DMS153 treated with DMSO at 0.1 percent for 48 hours (cell line): ENCODE measurements around the gene CAMTA1.

ENCODE experiments used
- DNase-seq: peaks from one replicate; lab custom pipeline; 2025; ENCODE audit not compliant: unreplicated experiment; lab: John Stamatoyannopoulos, UW

The CAMTA1 gene

DNA sequence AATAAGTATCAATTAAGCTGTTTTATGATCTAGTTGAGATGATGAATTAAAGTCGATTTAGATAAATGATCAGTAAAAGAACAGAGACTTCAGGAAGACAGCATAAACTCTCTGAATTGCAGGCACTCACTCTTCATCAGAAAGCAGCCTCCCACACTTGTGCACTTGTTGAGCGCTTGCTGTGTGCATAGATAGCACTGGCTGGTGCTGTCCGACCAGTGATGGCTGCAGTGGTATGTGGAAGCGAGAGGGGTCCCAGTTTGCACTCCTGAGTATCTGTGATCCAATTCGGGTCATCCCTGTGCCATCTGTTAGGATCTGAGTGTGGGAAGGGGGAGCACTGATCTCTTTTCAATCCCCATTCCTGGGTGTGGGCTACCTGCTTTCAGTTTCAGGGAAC, 137.8 kb downstream of the CAMTA1 start:
- no peak for DNase-seq

DNA sequence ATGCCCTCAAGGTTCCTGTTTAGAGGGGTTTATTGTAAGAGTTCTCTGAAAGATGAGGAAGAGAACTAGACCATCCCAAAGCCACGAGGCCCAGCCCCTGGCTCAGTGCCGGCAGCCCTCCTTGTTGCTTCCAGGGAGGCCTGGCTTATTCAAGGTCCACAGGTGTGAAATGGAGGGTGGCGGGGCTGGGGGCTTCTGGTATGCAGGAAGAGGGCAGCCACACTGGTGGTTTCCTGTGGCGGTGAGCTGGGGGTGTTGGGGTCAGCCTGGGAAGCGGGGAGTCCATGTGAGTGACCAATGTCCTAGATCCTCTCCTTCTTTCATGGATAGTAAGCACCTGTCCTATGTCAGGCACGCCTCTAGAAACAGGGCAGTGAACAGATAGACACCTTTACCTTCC, 138.2 kb downstream of the CAMTA1 start:
- no peak for DNase-seq

DNA sequence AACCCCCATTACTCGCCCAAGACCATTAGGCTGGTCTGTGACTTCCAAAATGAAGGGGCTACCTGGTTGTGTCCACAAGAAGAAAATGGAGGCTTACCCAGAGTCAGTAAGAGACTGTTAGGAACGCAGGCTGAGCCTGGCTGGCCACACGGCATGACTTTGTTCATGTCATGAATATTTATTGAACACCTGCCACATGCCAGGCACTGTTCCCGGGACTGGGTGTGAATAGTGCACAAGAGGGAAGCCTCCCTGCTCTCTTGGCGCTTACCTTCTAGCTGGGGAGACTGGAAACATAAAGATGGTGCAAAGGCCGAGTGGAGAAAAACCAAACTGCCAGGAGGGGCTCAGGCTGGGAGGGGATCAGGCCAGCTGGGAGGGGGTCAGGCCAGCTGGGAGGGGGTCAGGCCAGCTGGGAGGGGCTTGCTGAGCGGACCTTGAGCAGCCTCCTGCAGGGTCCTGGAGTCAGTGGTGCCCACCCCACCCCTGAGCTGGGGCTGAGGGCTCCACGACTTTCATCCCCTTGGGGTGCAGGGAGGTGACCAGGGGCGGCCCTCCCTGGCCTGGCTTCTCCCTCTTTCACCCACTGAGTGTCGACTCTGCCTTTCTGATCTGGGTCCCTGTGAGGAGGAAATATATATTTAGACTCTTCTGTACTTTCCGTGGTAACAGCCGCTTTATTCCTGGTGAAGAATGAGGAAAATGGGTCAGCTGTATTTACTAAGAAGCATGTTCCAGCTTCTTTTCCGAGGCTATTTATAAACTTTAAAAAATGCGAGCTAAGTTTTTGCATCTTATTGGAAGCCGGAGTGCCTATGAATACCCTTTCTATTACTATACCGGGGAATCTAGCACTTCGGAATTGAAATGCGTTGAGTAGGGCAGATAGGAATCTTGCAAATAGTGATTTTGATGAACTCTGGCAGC, 139.0 kb downstream of the CAMTA1 start:
- DNase-seq: no peak

DNA sequence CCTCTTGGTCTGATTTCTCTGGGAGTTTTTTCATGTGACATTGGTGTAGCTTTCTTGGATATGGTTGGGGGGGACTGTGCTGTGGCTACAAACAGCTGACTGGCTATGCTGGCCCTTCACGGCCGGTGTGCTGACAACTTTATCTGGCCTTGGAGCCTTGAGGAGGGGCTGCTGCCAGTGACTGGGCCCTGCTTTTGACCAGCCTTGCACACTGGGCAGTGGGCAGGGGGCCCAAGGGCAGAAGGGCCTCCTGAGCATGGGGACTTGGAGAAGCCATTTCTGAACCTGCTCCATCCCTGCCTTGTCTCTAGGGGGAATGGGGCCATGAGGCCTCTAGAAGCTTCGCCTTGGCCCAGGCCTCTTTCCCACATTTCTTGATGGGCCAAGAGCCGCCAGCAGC, 139.6 kb downstream of the CAMTA1 start:
- no peak for DNase-seq

DNA sequence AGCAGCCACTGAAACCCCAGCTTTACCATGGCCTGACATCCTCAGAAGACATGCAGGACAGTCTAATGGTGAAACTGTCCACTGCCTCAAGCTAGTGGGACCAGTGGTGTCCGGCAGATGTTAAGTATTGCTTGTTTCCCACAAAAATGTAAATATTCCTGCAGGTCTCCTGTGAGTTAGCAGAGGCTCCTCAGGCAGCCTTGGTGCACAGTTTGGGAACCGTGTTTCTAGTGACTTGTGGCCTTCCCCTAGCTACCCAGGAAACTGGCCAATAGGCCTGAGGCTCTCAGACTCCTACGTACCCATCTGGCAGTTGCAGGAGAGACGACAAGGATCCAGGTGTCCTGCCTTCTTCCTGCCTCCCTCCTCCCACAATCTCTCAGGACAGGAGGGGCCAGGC, 142.4 kb downstream of the CAMTA1 start:
- no peak for DNase-seq

DNA sequence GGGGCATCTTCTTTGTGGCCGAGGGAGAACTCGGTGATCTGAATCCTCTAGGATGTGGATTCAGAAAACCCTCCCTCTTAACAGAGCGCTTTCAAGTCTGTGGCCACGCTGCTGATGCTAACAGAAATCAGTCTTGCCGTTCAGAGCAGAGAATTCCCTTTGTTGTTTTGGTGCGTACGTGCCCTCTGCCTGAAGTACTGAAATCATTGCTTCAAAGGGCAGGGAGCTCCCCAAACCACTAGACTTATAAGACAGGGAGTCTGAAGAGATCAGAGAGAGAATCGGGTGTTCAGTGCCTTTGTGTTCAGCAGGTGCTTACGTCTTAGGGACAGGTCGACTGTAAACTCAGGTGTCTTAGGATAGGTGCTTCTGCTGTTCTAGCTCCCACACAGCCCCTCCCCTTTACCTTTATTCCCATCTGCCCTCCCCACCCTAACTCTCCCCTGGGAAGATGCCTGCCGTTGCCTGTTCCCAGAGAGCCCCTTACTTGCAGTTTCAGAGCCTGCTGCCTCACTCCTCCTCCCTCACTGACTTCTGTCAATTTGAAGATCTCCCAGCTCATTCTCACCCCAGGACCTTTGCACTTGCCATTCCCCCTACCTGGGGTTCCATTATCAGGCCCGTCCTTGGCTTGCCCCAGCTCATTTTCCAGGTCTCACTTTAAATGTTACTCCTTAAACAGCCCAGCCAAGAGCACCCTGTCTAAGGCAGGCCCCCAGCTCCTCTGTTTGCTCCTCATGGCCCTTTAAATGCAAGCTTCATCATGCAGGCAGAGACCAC, 143.0 kb downstream of the CAMTA1 start:
- DNase-seq: no peak

GRCh38 chr1:6930732-6931300, 145.6 kb downstream of the CAMTA1 start:
- no peak for DNase-seq

- no peak for DNase-seq
Observed at GRCh38 chr1:6935361-6935883, 150.2 kb downstream of the CAMTA1 start.

GRCh38 chr1:6935911-6936690, 150.8 kb downstream of the CAMTA1 start:
- DNase-seq: no peak

GRCh38 chr1:6937048-6937447, 151.8 kb downstream of the CAMTA1 start:
- DNase-seq: no peak

DNA sequence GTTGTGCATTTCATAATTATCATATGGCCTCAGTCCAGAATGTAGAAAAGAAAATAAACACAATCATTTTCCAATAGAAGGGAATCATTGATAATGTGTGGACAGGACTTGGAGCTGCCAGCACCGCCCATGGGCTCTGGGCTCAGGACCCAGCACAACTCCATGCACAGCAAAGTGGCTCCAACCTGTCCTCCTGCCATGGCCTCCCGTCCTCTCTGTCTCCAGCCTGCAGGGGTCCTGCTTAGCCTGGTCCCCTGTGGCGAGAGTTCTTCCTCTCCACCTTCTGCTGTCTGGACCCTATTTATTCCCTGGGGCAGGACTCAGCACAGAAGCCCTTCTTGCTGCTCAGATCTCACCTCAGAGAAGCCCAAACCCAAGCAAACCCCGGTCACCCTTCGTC, 154.1 kb downstream of the CAMTA1 start:
- no peak for DNase-seq

GRCh38 chr1:6941786-6942185, 156.5 kb downstream of the CAMTA1 start:
- DNase-seq: no peak

DNA sequence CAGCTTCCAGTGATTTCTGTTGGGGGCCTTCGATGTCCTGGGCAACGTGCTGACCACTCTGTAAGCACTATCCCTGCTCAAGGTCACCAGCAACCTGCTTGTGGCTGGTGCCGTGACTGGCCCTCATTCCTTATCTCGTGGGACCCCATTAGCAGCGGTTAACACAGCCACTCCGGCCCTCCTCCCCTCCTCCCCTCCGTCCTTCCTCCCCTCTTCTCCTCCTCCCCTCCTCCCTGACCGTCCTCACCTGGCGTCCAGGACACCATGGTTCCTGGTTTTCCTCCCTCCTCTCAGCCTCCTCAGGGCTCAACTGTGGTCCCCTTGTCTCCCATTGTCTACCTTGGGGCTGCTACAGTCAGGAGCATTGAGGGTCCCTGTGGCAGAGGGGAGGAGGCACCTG, 157.7 kb downstream of the CAMTA1 start:
- no peak for DNase-seq

GRCh38 chr1:6944434-6944833, 159.2 kb downstream of the CAMTA1 start:
- no peak for DNase-seq

GRCh38 chr1:6947952-6948351, 162.7 kb downstream of the CAMTA1 start:
- DNase-seq: no peak

DNA sequence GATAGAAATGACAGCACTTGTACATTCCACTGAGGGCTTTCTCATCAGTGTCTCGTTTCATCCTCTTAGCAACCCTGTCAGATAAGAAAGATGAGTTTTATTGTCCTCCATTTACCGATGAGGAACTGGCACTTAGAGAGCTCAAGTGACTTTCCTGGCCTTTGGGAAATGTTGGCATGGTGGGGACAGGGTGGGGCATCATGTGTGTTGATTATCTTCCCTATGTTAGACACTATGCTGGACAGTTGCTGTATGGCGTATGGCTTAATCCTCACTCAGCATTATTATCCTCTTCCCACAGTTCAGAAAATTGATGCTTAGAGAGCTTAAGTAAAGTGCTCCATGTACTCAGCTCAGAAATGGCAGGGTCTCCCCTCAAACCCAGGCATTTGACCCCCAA, 163.2 kb downstream of the CAMTA1 start:
- no peak for DNase-seq

GRCh38 chr1:6948861-6949260, 163.6 kb downstream of the CAMTA1 start:
- no peak for DNase-seq

DNA sequence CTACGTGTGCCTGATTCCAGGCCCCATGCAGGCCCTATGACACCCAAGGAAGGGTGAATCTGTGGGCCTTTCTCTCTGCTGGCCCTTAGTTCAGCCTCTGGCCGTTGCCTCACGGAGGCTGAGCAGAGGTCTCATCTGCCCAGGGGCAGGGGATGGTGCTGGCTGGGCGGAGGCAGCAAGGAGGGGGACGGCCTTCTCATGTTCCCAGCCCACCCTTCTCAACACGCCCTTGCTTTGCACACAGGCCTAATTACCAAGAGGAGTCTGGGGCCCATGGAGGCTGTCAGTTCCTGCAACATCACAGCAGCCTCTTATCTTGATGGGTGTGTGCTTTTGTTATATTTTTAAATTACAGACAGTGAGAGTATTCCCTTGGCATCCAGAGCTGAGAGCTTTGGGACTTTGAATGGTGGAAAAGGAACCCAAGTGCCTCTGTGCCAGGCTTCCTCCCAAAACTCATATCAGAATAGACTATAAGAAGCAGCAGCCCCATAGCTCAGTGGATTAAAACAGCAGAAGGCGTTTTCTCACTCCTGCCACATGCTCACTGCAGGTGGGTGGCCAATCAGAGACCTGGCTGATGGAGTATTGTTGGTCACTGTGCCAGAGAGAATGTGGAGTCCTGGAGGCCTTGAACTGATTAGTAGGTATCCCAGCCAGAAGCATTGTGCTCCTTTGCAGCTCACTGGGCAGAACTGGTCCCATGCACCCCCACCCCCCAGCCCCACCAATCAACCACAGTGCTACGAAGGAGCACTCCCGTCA, 164.9 kb downstream of the CAMTA1 start:
- no peak for DNase-seq

GRCh38 chr1:6951536-6951935, 166.3 kb downstream of the CAMTA1 start:
- no peak for DNase-seq

- no peak for DNase-seq
Observed at GRCh38 chr1:6953216-6953615, 168.0 kb downstream of the CAMTA1 start.
